Neural progenitor cell (in vitro differentiated cells): ENCODE results near the gene DRICH1.
"Not testable (repeated sequence)": the region's sequence is repeated elsewhere in the genome, so short reads cannot be mapped to it uniquely, and the experiment has no call there.

Experiments
- EZH2phosphoT487 ChIP-seq: fragments of 200-600 bp; sonication (generic); IDR thresholded peaks from 2 replicates; pipeline ENCODE4 v1.6.1; 2017; ENCODE audit warnings: antibody characterized with exemption
- TF ChIP-seq, protein P1 (sequence below): fragments of 200-600 bp; sonication (generic); IDR thresholded peaks from 2 replicates; pipeline ENCODE4 v1.5.1; 2017; ENCODE audit warnings: antibody characterized with exemption, mild to moderate bottlenecking

DNA sequence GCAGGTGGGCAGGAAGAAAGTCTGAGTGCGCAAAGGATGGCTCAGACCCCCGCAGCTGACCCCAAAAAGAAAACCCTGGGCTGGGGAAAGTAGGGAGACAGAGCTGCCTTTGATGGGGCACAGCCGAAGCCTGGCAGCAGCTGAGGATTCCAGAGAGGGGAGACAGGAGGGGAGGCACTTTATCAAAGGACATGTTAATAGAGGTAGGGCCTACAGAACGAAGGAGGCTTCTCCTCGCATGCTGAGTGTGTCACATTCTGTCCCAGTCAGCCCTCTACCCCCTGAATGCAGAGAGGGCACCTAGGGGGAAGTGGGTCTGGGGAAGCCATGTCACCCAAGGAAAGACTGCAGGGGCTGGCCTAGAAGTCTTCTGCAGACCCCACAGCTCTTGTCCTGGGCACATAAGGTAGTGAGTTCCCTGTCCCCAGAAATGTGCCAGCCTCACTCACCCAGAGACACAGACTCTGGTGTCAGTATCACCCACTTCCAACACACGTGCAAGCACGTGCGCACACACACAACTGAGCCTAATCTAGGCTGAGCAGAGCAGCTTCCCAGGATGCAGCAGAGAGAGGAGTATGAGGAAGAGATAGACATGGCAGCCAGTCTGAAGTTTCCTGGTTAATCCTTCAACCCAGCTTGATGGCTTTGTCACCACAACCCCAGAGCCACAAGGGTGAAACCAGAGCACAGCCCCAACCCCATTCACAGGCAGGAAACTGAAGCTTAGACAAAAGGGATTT is 40.4 kb upstream of the DRICH1 start:
- TF ChIP-seq EZH2phosphoT487: not testable (repeated sequence)
- TF ChIP-seq, protein P1, sequence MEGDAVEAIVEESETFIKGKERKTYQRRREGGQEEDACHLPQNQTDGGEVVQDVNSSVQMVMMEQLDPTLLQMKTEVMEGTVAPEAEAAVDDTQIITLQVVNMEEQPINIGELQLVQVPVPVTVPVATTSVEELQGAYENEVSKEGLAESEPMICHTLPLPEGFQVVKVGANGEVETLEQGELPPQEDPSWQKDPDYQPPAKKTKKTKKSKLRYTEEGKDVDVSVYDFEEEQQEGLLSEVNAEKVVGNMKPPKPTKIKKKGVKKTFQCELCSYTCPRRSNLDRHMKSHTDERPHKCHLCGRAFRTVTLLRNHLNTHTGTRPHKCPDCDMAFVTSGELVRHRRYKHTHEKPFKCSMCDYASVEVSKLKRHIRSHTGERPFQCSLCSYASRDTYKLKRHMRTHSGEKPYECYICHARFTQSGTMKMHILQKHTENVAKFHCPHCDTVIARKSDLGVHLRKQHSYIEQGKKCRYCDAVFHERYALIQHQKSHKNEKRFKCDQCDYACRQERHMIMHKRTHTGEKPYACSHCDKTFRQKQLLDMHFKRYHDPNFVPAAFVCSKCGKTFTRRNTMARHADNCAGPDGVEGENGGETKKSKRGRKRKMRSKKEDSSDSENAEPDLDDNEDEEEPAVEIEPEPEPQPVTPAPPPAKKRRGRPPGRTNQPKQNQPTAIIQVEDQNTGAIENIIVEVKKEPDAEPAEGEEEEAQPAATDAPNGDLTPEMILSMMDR: not testable (repeated sequence)
